ENCODE data around the gene DNLZ. TPM values are rescaled to one million over a fixed set of nuclear protein-coding genes. Genes with fewer than 3 reads are reported as not detected.

The DNLZ gene
- total RNA-seq, 4 donors from 2014 or later, result 6.8 to 29.4 (median 27.3) TPM

GRCh38 chr9:136314944-136315343, 48.6 kb downstream of the DNLZ start:
- intact Hi-C loops (cut with DNase I; ENCODE audit: low total_unique reads), result no loop called here
- H3K27ac ChIP-seq, result no peak overlapping the region
- TF ChIP-seq CTCF (IDR thresholded peaks at IDR 0.05), result no peak
- TF ChIP-seq POLR2A (IDR thresholded peaks at IDR 0.05), result no peak

GRCh38 chr9:136314056-136314416, 49.5 kb downstream of the DNLZ start:
- H3K9me3 ChIP-seq, result no peaks in the 10 kb centered on the region
- no peaks in the 10 kb centered on the region for H3K4me1 ChIP-seq
- no peak overlapping the region for H3K4me3 ChIP-seq
- H3K27ac ChIP-seq, result no peak overlapping the region
- no peaks in the 10 kb centered on the region for H3K36me3 ChIP-seq
- intact Hi-C loops (cut with DNase I; ENCODE audit: low total_unique reads), result no loop called here
- no peak for TF ChIP-seq CTCF (IDR thresholded peaks at IDR 0.05)
- no peak for TF ChIP-seq POLR2A (IDR thresholded peaks at IDR 0.05)
- DNase-seq, result no peak
- no peaks in the 10 kb centered on the region for H3K27me3 ChIP-seq

More at GRCh38 chr9:136314944-136315343, 48.6 kb downstream of the DNLZ start:
- no peaks in the 10 kb centered on the region for H3K27me3 ChIP-seq
- no peaks in the 10 kb centered on the region for H3K4me1 ChIP-seq
- DNase-seq, result no peak
- H3K4me3 ChIP-seq, result no peak overlapping the region
- no peaks in the 10 kb centered on the region for H3K36me3 ChIP-seq
- H3K9me3 ChIP-seq, result no peaks in the 10 kb centered on the region

GRCh38 chr9:136313111-136314055, 50.2 kb downstream of the DNLZ start:
- intact Hi-C loops (cut with DNase I; ENCODE audit: low total_unique reads), result no loop called here
- no peaks in the 10 kb centered on the region for H3K9me3 ChIP-seq
- no peak for TF ChIP-seq POLR2A (IDR thresholded peaks at IDR 0.05)
- H3K4me3 ChIP-seq, result no peak overlapping the region
- no peaks in the 10 kb centered on the region for H3K27me3 ChIP-seq
- no peaks in the 10 kb centered on the region for H3K4me1 ChIP-seq
- H3K27ac ChIP-seq, result no peak overlapping the region
- DNase-seq, result no peak
- no peaks in the 10 kb centered on the region for H3K36me3 ChIP-seq

GRCh38 chr9:136312436-136312835, 51.1 kb downstream of the DNLZ start:
- no peaks in the 10 kb centered on the region for H3K9me3 ChIP-seq
- intact Hi-C loops (cut with DNase I; ENCODE audit: low total_unique reads), result no loop called here
- H3K27me3 ChIP-seq, result no peaks in the 10 kb centered on the region
- no peak for TF ChIP-seq POLR2A (IDR thresholded peaks at IDR 0.05)
- TF ChIP-seq CTCF (IDR thresholded peaks at IDR 0.05), result peak; percentile 23 to 78 (median 59)
- peak in 1 of 2 donors; percentile 46 for DNase-seq
- H3K4me3 ChIP-seq, result no peak overlapping the region
- H3K4me1 ChIP-seq, result no peaks in the 10 kb centered on the region
- H3K36me3 ChIP-seq, result no peaks in the 10 kb centered on the region
- no peak overlapping the region for H3K27ac ChIP-seq

GRCh38 chr9:136312009-136312375, 51.6 kb downstream of the DNLZ start:
- Histone ChIP-seq H3K27me3 (no peaks in the 10 kb centered on the region), H3K36me3 (no peaks in the 10 kb centered on the region), H3K4me3 (no peak overlapping the region), H3K9me3 (no peaks in the 10 kb centered on the region), H3K27ac (no peak overlapping the region), H3K4me1 (no peaks in the 10 kb centered on the region)
- intact Hi-C loops (cut with DNase I; ENCODE audit: low total_unique reads), result no loop called here
- no peak for TF ChIP-seq CTCF (IDR thresholded peaks at IDR 0.05)
- TF ChIP-seq POLR2A (IDR thresholded peaks at IDR 0.05), result no peak
- DNase-seq, result no peak
